Anterior cingulate cortex (tissue), 58 donors: ENCODE measurements around the gene RSAD1.

Experiments
- DNase-seq, 58 donors: peaks; one replicate each; lab custom pipeline; 2025; lab: John Stamatoyannopoulos, UW

Gene RSAD1

DNA sequence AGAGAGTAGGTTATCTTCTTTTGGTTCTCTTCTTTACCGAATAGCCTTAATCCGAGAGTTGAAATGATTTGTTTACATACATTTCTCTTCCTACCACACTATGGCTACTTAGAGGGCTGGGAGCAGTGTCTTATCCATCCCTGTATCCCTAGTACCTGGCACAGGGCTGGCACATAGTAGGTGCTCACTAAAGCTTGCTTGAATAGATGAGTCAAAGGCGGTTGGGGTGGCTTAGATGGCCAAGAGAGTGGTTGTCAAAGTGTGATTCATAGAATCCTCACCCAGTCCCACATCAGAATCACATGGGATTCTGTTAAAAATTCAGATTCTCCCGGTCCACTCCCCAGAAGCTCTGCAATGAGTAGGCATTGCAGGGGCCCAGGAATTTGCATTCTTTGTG, 21.0 kb upstream of the RSAD1 start:
- DNase-seq = no peak

- no peak for DNase-seq
These were observed 20.4 kb upstream of the RSAD1 start for GRCh38 chr17:50458270-50458669.

DNA sequence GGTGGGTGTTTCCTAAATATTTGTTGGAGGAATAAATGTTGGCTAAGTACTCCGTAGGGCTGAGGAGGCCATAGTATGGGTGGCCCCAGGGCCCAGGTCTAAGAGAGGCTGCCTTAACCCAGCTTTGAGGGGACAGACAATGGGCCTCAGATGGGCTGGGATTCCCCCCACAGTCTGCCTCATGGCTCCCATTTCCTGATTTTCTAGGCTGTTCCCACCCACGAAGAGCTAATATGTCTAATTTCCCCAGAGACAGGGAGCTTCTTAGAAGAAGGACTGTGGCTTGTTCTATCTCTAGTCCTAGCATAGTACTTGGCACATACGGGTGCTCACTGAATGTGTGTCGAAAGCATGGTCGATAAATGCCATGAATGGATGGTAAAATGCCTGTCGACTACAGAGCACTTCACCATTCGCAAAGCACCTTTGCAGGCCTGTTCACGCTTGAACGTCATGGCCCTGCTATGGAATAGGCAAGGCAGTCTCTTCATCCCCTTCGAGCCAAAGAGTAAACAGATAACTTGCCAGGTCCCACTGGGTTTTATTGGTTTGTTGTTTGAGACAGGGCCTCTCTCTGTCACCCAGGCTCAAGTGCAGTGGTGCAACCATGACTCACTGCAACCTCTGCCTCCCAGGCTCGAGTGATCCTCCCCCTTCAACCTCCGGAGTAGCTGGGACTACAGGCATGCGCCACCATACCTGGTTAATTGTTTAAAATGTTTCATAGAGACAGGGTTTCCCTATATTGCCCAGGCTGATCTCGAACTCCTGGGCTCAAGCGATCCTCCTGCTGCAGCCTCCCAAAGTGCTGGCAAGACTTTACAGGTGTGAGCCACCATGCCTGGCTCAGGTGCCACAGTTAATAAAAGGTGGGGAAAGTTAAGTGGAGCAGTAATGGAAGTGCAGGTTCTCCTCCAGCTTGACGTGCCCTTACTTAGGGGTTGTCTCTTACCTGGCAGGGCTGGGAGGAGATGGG, 19.7 kb upstream of the RSAD1 start:
- no peak for DNase-seq

GRCh38 chr17:50459756-50460155, 18.9 kb upstream of the RSAD1 start:
- no peak for DNase-seq

DNA sequence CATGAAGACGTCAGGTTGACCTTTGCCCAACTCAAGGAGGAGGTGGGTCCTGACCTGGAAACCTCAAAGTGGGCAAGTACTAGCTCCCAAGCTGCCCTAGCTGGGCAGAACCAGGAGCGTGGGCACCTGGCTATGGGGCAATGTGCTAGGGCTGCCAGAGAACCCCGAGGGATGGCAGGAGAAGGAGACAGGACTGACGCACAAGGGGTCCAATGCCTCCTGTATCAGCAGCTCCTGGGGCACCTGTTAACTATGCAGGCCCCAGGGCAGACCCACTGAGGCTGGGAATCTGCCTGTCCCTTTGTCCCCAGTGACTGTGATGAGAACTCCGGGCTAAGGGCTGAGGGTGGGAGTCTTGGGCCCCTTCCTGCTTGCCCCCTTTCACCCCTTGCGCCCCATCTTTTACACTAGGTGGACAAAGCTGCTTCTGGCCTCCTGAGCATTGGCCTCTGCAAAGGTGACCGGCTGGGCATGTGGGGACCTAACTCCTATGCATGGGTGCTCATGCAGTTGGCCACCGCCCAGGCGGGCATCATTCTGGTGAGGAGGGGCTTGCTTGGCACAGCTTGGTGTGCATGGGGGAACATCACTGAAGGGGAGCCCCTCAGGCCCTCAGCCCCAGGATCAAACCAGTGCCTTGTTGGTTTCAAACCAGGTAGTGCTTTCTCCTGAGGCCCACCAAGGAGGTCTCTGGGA, 17.7 kb upstream of the RSAD1 start:
- DNase-seq = no peak

DNA sequence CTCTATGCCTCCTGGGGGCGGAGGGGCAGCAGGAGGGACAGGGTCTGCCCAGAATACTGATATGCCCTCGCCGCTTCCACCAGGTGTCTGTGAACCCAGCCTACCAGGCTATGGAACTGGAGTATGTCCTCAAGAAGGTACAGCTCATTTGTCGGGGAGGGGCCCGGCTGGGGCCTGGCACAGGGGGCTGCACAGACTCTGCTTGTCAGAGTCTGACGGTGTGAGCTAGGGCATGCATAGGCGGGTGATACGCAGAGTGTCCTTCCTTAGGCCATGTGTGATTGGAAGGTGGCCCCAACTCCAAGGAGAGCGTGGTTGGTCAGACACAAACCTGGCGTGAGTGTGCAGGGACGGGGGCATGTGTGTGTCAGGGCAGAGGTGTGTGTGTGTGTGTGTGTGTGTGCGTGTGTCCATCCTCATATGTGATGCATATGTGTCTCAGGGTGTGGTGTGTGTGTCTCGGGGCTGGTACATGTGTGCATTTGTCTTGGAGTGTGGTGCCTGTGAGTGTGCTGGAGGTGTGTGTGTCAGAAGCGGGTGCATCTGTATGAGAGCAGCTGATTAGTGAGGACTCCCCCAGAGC, 17.0 kb upstream of the RSAD1 start:
- DNase-seq = no peak

GRCh38 chr17:50462446-50462845, 16.2 kb upstream of the RSAD1 start:
- DNase-seq = no peak

DNA sequence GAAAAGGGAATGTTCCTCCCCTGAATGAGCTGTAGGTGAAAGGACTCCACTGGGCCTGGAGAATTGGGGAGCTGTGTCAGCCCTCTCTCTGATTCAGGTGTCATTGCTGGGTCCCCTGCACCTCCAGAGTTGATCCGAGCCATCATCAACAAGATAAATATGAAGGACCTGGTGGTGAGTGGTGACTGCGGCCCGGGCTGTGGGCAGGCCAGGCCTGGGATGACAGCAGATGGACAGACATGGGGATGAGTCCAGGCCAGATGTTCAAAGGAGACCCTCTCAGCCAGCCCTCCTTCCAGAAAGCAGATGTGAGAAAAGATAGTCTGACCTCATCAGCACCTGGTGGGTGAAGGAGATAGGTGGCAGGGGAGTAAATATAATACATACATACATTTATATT, 14.5 kb upstream of the RSAD1 start:
- no peak for DNase-seq

DNA sequence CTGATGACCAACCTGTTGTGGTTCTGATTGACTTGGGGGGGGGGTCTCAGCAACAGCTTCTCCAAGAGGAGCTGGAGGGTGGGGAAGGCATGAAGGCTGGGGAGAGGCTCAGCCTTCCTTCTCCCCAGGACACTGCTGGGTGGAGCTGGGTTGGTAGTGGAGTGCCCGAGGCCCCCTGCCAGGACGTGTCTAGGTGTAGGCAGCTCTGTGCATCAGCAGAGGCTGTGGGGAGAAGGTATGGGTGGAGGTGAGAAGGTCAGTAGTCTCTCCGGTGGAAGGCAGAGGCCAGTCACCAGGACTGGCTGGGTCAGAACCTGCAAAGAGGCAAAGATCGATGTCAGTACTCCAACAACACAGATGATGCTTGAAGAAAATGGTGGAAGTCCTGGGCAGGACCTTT, 13.9 kb upstream of the RSAD1 start:
- no peak for DNase-seq

DNA sequence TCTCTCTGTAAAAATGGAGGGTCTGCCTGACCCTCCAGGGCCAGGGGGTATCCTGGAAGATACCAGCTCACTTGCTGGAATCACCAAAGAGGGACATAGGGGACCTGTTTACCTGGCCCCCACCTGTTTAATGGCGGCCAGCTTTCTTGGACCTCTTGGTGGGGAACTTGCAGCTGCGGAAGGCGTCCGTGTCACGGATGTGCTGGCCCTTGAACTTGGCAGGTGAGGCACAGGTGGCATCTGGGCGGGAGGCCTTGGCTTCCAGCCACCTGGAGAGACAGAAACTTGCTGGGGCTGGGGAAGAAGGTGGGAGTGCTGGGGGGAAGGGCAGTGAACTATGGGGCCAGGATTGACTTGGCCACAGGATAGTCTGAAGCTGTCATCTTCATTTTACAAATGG, 13.5 kb upstream of the RSAD1 start:
- no peak for DNase-seq

DNA sequence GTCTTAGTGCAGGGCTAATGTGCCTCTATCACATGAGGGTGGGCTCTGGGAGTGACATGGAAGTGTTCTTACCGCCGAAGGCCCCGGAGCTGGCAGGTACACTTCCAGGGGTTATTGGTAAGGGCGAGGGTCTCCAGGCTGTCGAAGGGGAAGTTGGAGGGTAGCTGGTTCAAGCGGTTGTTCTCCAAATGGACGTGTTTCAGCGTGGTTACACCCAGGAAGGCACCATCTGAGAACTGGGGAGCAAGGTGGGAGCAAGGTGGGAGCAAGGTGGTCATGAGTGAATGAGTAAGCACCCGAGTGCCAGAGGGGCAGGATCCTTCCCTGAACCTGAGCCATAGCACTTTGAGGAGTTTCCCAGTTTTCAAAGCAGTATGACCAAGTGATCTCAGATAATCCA, 13.0 kb upstream of the RSAD1 start:
- no peak for DNase-seq

DNA sequence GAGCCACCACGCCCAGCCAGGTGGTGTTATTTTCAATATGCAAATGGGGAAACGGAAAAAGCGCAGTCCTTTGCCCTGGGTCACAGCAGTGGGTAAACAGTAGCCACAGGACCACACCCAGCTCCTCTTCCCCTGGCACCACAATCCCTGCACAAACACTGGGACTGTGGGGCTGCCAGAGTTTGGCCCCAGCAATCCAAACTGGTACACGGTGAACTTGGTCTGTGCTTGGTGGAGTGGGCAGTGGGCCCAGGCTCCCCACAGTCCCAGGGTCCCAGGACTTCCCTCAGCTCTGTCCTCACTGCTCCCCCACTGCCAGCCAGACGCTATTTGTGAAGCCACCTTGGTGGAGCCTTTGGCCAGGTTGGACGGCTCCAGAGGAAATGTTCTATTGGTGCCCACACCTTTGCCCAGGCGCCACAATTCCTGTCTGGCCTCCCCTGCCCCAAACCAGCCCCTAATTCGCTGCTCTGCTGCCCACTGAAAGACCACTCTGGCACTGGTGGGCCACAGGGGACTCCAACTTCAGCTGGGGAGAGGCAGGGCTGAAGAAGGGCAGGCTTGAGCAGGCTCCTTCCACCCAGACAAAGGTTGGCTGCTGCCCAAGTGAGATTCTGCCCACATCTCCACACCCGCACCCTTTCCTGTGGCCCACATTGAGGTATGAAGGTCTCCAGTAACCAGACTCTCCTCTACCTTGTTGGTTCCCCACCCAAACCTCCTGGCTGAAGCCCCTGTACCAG, 12.1 kb upstream of the RSAD1 start:
- no peak for DNase-seq

DNA sequence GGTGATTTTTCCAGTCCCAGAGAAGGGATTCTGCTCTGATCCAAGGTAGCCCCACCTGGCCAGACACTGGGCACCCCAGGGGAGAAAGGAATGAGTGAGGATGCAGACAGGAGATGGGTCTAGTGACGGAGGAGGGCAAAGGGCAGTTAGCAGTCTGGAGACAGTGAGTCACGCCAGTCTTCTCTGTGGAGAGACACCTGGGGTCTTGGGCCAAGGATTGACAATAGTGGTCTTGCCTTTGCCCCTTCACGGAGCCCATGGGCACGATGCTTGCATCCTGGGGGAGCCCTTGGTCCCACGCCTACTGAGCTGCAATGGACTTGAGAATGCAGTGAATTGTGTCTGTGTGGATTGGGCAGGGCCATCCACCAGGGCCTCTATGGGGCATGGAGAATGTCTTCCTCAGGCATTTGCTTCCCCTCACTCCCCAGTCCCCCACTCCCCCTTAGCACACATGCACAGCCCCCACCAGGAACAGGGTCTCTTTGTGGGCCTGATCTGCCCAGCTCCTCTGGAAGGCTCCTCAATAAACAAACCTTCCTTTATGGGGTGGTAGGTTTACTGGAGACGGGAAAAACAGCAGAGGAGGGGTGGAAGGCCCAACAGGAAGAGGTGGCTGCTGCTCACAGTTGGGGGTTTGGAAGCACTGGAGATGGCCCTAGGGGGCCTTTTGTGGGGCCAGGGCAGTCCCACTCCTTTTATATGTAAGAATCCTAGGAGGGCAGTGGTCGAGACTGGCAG, 11.4 kb upstream of the RSAD1 start:
- DNase-seq = no peak

DNA sequence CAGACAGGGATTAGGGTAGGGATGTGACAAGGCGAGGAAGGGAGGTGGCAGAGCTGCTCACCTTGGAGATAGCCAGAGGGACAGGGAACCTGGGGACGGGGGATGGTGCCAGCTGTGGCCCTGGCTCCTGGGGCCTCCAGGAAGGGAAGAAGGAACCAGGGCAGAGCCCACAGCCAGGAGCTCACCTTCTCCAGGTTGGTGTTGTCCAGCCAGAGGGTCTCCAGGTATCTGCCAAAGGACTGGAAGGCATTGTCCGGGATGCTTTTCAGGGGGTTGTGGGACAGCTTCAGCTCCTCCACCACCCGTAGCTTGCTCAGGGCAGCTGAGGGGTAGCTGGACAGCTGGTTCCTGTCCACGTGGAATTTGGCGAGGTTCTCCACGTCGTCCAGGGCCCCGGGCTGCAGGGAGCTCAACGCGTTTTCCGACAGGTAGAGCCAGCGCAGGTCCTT, 10.8 kb upstream of the RSAD1 start:
- DNase-seq = no peak

DNA sequence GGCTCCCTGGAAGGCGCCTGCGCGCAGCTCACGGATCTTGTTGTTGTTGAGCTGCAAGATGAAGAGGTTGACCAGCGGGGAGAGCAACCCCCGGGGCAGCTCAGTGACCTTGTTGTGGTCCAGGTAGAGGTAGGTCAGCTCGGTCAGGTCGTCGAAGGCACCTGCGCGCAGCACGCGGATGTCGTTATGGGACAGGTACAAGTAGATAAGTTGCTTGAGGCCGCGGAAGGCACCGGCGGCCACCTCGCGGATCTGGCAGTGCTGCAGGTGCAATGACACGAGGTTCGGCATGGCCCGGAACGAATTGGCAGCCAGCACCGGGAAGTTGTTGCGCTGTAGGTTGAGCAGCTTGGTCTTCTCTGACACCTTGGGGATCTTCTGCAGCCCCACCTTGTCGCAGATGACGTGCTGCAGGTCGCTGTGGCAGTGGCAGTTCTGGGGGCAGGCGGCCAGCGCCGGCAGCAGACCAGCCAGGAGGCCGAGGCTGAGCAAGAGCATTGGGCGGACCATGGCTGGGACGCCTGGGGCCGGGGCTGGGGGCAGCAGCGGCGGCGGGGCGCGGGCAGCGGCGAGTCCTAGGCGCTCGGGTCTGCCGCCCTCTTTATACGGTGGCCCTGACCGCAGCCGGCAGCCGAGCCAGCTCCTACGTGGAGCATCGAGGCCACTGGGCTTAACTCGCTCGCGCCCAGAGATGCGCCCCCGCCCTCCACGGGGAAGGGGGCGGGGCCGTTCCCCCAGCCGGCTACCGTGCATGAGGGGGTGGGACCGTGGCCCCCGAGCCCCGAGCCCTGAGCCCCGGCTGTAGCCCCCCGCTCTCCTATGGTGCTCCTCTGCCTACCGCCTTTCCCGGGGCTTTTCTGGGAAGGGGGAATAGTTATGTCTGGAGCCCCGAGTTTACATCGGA, 10.1 kb upstream of the RSAD1 start, which contains the start of gene CHAD:
Gene CHAD (minus strand): TSS at position 577 of the 904 bp plus-strand sequence. CDS start 67 bp downstream, at position 510.
- no peak for DNase-seq

GRCh38 chr17:50469208-50469605, 9.5 kb upstream of the RSAD1 start:
- no peak for DNase-seq

DNA sequence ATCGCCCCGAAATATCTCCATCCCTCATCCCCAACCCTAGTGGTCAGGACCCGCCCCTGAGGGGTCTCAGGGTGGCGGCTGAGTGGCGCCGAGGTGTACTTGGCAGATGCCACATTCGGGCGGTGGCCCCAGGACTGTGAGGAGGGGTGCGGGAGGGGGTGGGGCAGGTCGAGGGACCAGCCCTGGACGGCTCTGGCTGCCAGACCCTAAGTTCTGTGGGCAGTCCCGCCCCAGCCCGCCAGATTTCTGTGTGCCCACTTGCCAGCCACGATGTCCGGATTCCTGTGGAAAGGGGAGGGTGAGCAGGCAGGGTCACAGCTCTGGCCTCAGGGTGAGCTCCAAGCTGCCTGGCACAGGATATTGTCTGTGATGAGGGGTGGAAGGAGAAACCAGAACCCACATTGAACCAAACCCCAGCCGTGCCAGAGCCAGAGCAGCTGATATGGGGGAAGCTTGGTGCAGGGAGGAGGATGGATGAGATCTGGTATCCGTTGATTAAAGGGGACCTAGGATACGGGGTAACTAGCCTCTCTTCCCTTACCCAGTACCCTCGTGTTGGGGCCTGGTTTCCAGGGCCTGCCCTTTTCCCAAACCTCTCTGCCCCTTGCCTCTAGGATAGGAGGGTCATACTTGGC, 8.9 kb upstream of the RSAD1 start:
- DNase-seq = no peak

DNA sequence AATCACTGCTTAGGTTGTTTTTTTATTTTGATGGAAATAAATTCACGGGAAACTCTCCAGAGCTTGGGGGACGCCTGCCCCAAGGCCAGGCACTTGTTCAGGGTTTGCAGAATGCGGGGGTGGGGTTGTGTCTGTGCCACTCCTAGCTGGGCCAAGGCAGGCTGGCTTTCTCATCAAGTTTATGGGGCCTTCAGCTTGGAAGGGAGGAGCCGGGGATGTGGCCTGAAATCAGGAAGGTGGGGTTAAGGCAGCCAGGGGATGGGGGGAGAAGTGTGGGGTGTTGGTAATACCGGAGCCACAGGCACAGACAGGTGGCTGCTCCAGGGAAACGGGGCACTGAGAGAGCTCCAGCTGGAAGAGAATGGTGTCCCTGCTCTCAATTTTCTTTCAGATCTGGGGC, 8.2 kb upstream of the RSAD1 start:
- no peak for DNase-seq
